ENCODE data around the gene SPOCK2.
A peak's percentile ranks its signal among the peaks of the same experiment; 100 is the strongest.

SPOCK2 gene

GRCh38 chr10:72090326-72090725 lies 2.0 kb upstream of the SPOCK2 start:
- H3K9ac ChIP-seq (ENCODE audit: low read depth in 1 of 2, low read length in 2 of 2), result no peak overlapping the region
- no peak overlapping the region for H3K27ac ChIP-seq (ENCODE audit: low read depth in 2 of 2, low read length in 2 of 2)
- H3K27me3 ChIP-seq (ENCODE audit: control insufficient read depth in 2 of 2, insufficient read depth in 2 of 2, low read length in 2 of 2), result peaks cover 16 to 24% of the 10 kb centered on the region in 2 donors
- peaks cover 0 to 6% of the 10 kb centered on the region in 2 donors for H3K4me1 ChIP-seq (ENCODE audit: control insufficient read depth in 2 of 2, insufficient read depth in 2 of 2, low read length in 2 of 2)
- no peak overlapping the region for H3K4me3 ChIP-seq (ENCODE audit: low read length in 2 of 2)
- no peaks in the 10 kb centered on the region for H3K9me3 ChIP-seq (ENCODE audit: control insufficient read depth in 2 of 2, low read length in 2 of 2)
- H3K36me3 ChIP-seq (ENCODE audit: control insufficient read depth in 2 of 2, insufficient read depth in 2 of 2, low read length in 2 of 2), result no peaks in the 10 kb centered on the region

- no peaks in the 10 kb centered on the region for H3K36me3 ChIP-seq (ENCODE audit: control insufficient read depth in 2 of 2, insufficient read depth in 2 of 2, low read length in 2 of 2)
- peaks cover 0 to 6% of the 10 kb centered on the region in 2 donors for H3K4me1 ChIP-seq (ENCODE audit: control insufficient read depth in 2 of 2, insufficient read depth in 2 of 2, low read length in 2 of 2)
- H3K9me3 ChIP-seq (ENCODE audit: control insufficient read depth in 2 of 2, low read length in 2 of 2), result no peaks in the 10 kb centered on the region
- no peak overlapping the region for H3K4me3 ChIP-seq (ENCODE audit: low read length in 2 of 2)
- no peak overlapping the region for H3K27ac ChIP-seq (ENCODE audit: low read depth in 2 of 2, low read length in 2 of 2)
- H3K9ac ChIP-seq (ENCODE audit: low read depth in 1 of 2, low read length in 2 of 2), result no peak overlapping the region
- peaks cover 16 to 24% of the 10 kb centered on the region in 2 donors for H3K27me3 ChIP-seq (ENCODE audit: control insufficient read depth in 2 of 2, insufficient read depth in 2 of 2, low read length in 2 of 2)
Observed at GRCh38 chr10:72089618-72090017, 1.3 kb upstream of the SPOCK2 start.

GRCh38 chr10:72088889-72089575 lies 681 bp upstream of the SPOCK2 start:
- H3K27ac ChIP-seq (ENCODE audit: low read depth in 2 of 2, low read length in 2 of 2), result peak overlapping the region in 1 of 2 donors; percentile 67
- peak overlapping the region in 1 of 2 donors; percentile 63 for H3K4me3 ChIP-seq (ENCODE audit: low read length in 2 of 2)
- peaks cover 0 to 6% of the 10 kb centered on the region in 2 donors for H3K4me1 ChIP-seq (ENCODE audit: control insufficient read depth in 2 of 2, insufficient read depth in 2 of 2, low read length in 2 of 2)
- H3K9me3 ChIP-seq (ENCODE audit: control insufficient read depth in 2 of 2, low read length in 2 of 2), result no peaks in the 10 kb centered on the region
- peak overlapping the region; percentile 1 to 32 for H3K9ac ChIP-seq (ENCODE audit: low read depth in 1 of 2, low read length in 2 of 2)
- H3K27me3 ChIP-seq (ENCODE audit: control insufficient read depth in 2 of 2, insufficient read depth in 2 of 2, low read length in 2 of 2), result peaks cover 16 to 24% of the 10 kb centered on the region in 2 donors
- no peaks in the 10 kb centered on the region for H3K36me3 ChIP-seq (ENCODE audit: control insufficient read depth in 2 of 2, insufficient read depth in 2 of 2, low read length in 2 of 2)

- Histone ChIP-seq H3K9ac (ENCODE audit: low read depth in 1 of 2, low read length in 2 of 2) (peak overlapping the region; percentile 16 to 41), H3K27ac (ENCODE audit: low read depth in 2 of 2, low read length in 2 of 2) (peak overlapping the region; percentile 26 to 72), H3K9me3 (ENCODE audit: control insufficient read depth in 2 of 2, low read length in 2 of 2) (no peaks in the 10 kb centered on the region), H3K27me3 (ENCODE audit: control insufficient read depth in 2 of 2, insufficient read depth in 2 of 2, low read length in 2 of 2) (peaks cover 16 to 24% of the 10 kb centered on the region in 2 donors), H3K4me3 (ENCODE audit: low read length in 2 of 2) (peak overlapping the region; percentile 60 to 63), H3K36me3 (ENCODE audit: control insufficient read depth in 2 of 2, insufficient read depth in 2 of 2, low read length in 2 of 2) (no peaks in the 10 kb centered on the region), H3K4me1 (ENCODE audit: control insufficient read depth in 2 of 2, insufficient read depth in 2 of 2, low read length in 2 of 2) (peaks cover 0 to 6% of the 10 kb centered on the region in 2 donors)
Observed at GRCh38 chr10:72087392-72087968, 871 bp downstream of the SPOCK2 start.

GRCh38 chr10:72086466-72087391 lies 1.6 kb downstream of the SPOCK2 start:
- peak overlapping the region in 1 of 2 donors; percentile 16 for H3K9ac ChIP-seq (ENCODE audit: low read depth in 1 of 2, low read length in 2 of 2)
- H3K36me3 ChIP-seq (ENCODE audit: control insufficient read depth in 2 of 2, insufficient read depth in 2 of 2, low read length in 2 of 2), result no peaks in the 10 kb centered on the region
- peak overlapping the region in 1 of 2 donors; percentile 72 for H3K27ac ChIP-seq (ENCODE audit: low read depth in 2 of 2, low read length in 2 of 2)
- H3K9me3 ChIP-seq (ENCODE audit: control insufficient read depth in 2 of 2, low read length in 2 of 2), result no peaks in the 10 kb centered on the region
- peaks cover 16 to 24% of the 10 kb centered on the region in 2 donors for H3K27me3 ChIP-seq (ENCODE audit: control insufficient read depth in 2 of 2, insufficient read depth in 2 of 2, low read length in 2 of 2)
- peak overlapping the region; percentile 50 to 60 for H3K4me3 ChIP-seq (ENCODE audit: low read length in 2 of 2)
- H3K4me1 ChIP-seq (ENCODE audit: control insufficient read depth in 2 of 2, insufficient read depth in 2 of 2, low read length in 2 of 2), result peaks cover 0 to 6% of the 10 kb centered on the region in 2 donors

GRCh38 chr10:72085864-72086465 lies 2.4 kb downstream of the SPOCK2 start:
- Histone ChIP-seq H3K4me3 (ENCODE audit: low read length in 2 of 2) (no peak overlapping the region), H3K36me3 (ENCODE audit: control insufficient read depth in 2 of 2, insufficient read depth in 2 of 2, low read length in 2 of 2) (no peaks in the 10 kb centered on the region), H3K9ac (ENCODE audit: low read depth in 1 of 2, low read length in 2 of 2) (no peak overlapping the region), H3K4me1 (ENCODE audit: control insufficient read depth in 2 of 2, insufficient read depth in 2 of 2, low read length in 2 of 2) (peaks cover 0 to 6% of the 10 kb centered on the region in 2 donors), H3K9me3 (ENCODE audit: control insufficient read depth in 2 of 2, low read length in 2 of 2) (no peaks in the 10 kb centered on the region), H3K27ac (ENCODE audit: low read depth in 2 of 2, low read length in 2 of 2) (no peak overlapping the region), H3K27me3 (ENCODE audit: control insufficient read depth in 2 of 2, insufficient read depth in 2 of 2, low read length in 2 of 2) (peaks cover 16 to 24% of the 10 kb centered on the region in 2 donors)

- Histone ChIP-seq H3K9me3 (ENCODE audit: control insufficient read depth in 2 of 2, low read length in 2 of 2) (no peaks in the 10 kb centered on the region), H3K4me3 (ENCODE audit: low read length in 2 of 2) (no peak overlapping the region), H3K9ac (ENCODE audit: low read depth in 1 of 2, low read length in 2 of 2) (no peak overlapping the region), H3K4me1 (ENCODE audit: control insufficient read depth in 2 of 2, insufficient read depth in 2 of 2, low read length in 2 of 2) (peaks cover 0 to 6% of the 10 kb centered on the region in 2 donors), H3K36me3 (ENCODE audit: control insufficient read depth in 2 of 2, insufficient read depth in 2 of 2, low read length in 2 of 2) (no peaks in the 10 kb centered on the region), H3K27ac (ENCODE audit: low read depth in 2 of 2, low read length in 2 of 2) (no peak overlapping the region), H3K27me3 (ENCODE audit: control insufficient read depth in 2 of 2, insufficient read depth in 2 of 2, low read length in 2 of 2) (peaks cover 16 to 24% of the 10 kb centered on the region in 2 donors)
Observed at GRCh38 chr10:72085166-72085565, 3.2 kb downstream of the SPOCK2 start.

GRCh38 chr10:72083790-72084459 lies 4.4 kb downstream of the SPOCK2 start:
- Histone ChIP-seq H3K27ac (ENCODE audit: low read depth in 2 of 2, low read length in 2 of 2) (no peak overlapping the region), H3K4me3 (ENCODE audit: low read length in 2 of 2) (no peak overlapping the region), H3K4me1 (ENCODE audit: control insufficient read depth in 2 of 2, insufficient read depth in 2 of 2, low read length in 2 of 2) (peaks cover 0 to 4% of the 10 kb centered on the region in 2 donors)

More at GRCh38 chr10:72083790-72084459, 4.4 kb downstream of the SPOCK2 start:
- H3K9me3 ChIP-seq (ENCODE audit: control insufficient read depth in 2 of 2, low read length in 2 of 2), result no peaks in the 10 kb centered on the region
- H3K36me3 ChIP-seq (ENCODE audit: control insufficient read depth in 2 of 2, insufficient read depth in 2 of 2, low read length in 2 of 2), result no peaks in the 10 kb centered on the region
- H3K27me3 ChIP-seq (ENCODE audit: control insufficient read depth in 2 of 2, insufficient read depth in 2 of 2, low read length in 2 of 2), result peaks cover 15 to 23% of the 10 kb centered on the region in 2 donors
- H3K9ac ChIP-seq (ENCODE audit: low read depth in 1 of 2, low read length in 2 of 2), result no peak overlapping the region

Measured in mucosa of rectum (tissue), 2 donors.